Eye (tissue), 1 donor: ENCODE data around the gene HES2.
"Not testable (repeated sequence)": the region's sequence is repeated elsewhere in the genome, so short reads cannot be mapped to it uniquely, and the experiment has no call there.

Experiments
- DNase-seq: peaks from one replicate; pipeline ENCODE4 v3.0.0-alpha.2; 2015

The HES2 gene

GRCh38 chr1:6384135-6384534, 35.6 kb downstream of the HES2 start:
- no peak for DNase-seq

DNA sequence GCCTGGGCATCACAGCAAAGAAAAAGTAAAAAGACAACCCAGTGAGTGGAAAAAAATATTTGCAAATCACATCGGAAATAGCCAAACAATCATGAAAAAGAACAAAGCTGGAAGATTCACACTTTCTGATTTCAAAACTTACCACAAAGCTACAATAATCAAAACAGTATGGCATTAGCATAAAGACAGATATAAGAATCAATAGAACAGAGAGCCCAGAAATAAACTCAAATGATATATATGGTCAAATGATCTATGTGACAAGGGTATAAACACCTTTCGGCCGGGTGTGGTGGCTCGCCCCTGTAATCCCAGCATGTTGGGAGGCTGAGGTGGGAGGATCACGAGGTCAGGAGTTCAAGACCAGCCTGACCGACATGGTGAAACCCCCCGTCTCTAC, 39.7 kb downstream of the HES2 start:
- no peak for DNase-seq

- no peak for DNase-seq
Observed at GRCh38 chr1:6378096-6378746, 41.5 kb downstream of the HES2 start.

DNA sequence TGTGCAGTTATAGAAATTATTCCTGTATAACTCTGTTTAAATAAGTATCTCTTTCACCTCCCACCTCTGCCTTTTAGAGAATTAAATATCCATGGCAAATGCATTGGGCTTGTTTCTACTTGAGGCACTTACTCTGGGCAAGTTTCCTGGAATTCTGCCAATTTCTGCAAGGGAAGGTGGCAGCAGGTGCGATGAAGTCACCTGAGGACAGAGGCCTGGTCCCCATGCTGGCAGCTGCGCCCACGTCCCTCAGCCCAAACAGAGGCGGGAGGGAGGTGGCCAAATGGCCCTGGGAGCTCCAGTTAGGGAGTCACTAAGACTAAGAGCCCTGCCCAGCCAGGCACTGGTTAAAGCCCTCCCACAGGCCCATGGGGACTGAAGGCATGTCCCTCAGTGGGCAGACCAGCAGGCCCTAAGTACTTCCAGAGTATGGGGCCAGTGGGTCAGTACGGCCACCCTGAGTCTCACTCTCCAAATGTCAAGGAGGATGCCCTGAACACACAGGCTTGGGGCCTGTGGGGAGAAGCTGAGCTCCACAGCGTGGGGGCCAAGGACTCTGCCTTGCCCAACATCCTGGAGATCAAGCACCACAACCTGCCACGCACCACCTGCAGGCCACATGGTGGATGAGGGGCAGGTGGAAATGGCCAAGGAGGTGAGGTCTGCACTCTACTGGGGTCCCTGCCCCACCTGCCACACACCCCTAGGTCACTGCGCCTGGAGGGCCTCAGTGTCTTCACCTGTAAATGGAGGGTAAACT, 45.6 kb downstream of the HES2 start:
- no peak for DNase-seq

DNA sequence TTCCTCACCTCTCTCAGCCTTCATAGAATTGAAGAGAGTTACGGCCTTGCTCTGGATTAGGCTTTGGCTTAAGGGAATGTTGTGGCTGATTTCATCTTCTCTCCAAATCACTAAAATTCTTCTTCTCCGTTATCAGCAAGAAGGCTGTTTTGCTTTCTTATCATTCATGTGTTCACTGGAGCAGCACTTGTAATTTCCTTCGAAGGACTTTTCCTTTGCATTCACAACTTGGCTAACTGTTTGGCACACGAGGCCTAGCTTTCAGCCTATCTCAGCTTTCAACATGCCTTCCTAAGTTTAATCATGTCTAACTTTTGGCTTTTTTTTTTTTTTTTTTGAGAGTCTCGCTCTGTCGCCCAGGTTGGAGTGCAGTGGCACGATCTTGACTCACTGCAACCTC, 47.5 kb downstream of the HES2 start:
- DNase-seq, result not testable (repeated sequence)

GRCh38 chr1:6370006-6370405, 49.7 kb downstream of the HES2 start:
- DNase-seq, result no peak

- no peak for DNase-seq
Observed at GRCh38 chr1:6367381-6368012, 52.2 kb downstream of the HES2 start.

GRCh38 chr1:6365047-6365446, 54.7 kb downstream of the HES2 start:
- no peak for DNase-seq

- peak; percentile 48 for DNase-seq
Observed at GRCh38 chr1:6363085-6363884, 56.4 kb downstream of the HES2 start.
